ENCODE measurements around the gene FBH1.
A peak's percentile ranks its signal among the peaks of the same experiment; 100 is the strongest.
"Not testable (repeated sequence)": the region's sequence is repeated elsewhere in the genome, so short reads cannot be mapped to it uniquely, and the experiment has no call there.

The FBH1 gene

GRCh38 chr10:5905854-5906507 lies 15.9 kb downstream of the FBH1 start:
- DNase-seq: no peak

DNA sequence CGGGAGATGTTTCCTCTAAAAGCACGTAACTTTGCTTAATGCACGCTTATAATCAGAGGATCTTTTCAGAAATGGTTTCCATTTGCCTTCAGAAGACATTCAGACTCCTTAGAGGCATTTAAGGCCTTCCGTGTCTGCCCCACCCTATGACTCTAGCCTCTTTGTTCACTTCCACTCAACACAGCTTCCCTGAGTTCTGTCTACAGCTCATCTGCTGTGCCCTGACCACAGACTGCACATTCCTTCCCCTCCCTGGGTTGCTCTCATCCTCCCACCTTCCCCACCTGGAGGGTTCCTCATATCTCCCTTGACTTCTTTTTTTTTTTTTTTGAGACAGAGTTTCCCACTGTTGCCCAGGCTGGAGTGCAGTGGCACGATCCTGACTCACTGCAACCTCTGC lies 16.6 kb downstream of the FBH1 start:
- no peak for DNase-seq

GRCh38 chr10:5908676-5909075 lies 18.6 kb downstream of the FBH1 start:
- not testable (repeated sequence) for DNase-seq

GRCh38 chr10:5910323-5911100 lies 20.5 kb downstream of the FBH1 start:
- DNase-seq: peak; percentile 63

DNA sequence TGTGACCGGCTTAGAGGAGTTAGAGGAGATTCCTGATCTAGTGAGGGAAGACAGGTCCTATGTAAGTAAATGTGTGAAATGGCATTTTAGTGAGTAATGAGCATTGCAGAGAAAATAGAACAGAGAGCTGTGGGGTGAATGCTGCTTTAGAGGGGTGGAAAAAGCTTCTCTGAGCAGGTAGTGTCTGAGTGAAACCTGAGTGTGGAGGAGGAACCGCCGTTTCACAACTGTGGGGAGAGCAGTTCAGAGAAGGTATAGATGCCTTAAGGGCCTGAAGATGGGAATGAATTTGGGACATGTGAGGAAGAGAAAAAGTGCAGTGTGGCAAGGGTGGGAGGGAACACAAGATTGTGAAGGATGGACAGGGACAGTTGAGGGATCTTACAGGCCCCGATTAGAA lies 21.6 kb downstream of the FBH1 start:
- no peak for DNase-seq

- no peak for DNase-seq
These were observed 23.7 kb downstream of the FBH1 start for GRCh38 chr10:5913736-5914135.

DNA sequence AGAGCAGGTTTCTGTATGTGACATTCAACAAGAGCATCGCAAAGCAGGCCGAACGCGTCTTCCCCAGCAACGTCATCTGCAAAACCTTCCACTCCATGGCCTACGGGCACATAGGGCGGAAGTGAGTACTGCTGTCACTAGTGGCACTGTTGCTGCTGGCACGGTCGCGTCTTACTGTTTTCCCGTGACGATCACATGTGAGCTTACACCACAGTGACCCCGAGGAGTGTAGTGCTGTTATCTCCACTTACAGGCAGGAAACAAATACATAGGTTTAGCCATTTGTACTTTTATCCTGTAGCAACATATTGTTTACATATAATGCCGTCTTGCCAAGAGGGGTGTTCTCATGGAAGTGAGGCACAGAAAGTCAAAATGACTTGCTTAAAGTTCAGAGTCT lies 25.4 kb downstream of the FBH1 start:
- no peak for DNase-seq

- no peak for DNase-seq
These were observed 27.3 kb downstream of the FBH1 start for GRCh38 chr10:5917305-5917704.

DNA sequence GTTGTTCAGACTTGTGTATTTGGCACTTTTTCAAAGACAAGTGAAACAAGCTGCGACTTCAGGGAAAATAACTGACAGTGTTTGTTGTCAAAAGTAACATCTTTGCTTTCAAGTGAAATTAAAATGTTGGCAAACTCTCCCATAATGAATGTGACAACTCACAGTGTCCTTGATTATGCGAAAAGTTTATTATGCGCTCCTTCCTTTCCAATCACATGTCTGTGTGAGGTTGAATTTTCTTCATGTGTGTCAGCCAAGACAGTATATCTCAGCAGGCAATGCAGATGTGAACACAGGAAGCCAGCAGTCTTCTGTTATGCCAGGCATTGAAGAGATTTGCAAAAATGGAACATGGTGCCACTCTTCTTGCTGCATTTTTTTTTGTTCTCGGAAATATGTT lies 28.7 kb downstream of the FBH1 start:
- no peak for DNase-seq

DNA sequence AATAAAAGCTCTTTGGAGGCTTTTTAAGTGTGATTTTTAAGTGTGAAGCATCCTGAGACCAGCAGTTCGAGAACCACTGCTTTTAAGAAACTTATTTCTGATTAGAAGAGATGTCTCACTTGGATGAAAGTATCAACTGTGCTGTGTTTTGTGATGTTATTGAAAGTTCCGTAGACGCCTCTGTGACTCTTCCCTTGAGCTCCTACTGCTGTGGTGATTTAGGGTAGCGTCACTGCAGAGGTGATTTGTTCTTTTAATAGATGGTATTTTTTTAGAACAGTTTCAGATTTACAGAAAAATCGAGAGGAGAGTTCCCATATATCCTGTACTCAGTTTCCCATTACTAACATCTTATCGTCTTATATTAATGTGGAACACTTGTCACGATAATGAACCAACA lies 29.5 kb downstream of the FBH1 start:
- no peak for DNase-seq

- no peak for DNase-seq
These were observed 31.7 kb downstream of the FBH1 start for GRCh38 chr10:5921746-5922145.

GRCh38 chr10:5924889-5925288 lies 34.8 kb downstream of the FBH1 start:
- DNase-seq: no peak

DNA sequence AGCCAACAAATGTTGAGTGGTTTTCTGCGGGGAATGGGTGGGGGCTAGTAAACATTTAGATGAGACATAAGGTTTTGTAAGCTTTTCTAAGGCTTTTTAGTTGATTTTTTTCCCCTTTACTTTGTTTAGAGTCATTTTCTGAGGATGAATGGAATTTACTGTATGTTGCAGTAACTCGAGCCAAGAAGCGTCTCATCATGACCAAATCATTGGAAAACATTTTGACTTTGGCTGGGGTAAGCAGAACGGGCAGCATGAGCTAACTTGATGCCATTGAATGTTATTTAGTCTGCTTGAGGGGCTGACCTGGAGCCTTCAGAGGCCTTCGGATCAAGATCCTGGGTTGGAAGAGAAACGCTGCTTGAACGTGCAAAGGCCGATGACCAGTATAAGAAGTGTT lies 37.3 kb downstream of the FBH1 start:
- no peak for DNase-seq

DNA sequence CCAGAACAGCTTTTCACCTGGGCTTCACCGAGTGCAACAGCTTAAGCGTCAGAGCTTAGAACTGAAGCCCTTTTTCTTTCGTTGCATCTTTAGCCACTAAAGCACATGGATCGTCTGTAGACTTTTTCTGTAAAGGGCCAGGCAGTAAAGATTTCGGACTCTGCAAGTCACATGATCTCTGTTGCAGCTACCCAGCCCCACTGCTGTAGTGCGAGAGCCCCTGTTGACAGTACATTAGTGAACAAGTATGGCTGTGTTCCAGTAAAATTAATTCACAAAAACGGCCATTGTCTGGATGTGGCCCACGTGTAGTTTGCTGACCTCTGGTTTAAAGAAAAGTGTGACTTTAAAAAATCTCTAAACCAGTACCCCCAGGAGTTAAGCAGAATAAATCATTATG lies 39.4 kb downstream of the FBH1 start:
- no peak for DNase-seq

DNA sequence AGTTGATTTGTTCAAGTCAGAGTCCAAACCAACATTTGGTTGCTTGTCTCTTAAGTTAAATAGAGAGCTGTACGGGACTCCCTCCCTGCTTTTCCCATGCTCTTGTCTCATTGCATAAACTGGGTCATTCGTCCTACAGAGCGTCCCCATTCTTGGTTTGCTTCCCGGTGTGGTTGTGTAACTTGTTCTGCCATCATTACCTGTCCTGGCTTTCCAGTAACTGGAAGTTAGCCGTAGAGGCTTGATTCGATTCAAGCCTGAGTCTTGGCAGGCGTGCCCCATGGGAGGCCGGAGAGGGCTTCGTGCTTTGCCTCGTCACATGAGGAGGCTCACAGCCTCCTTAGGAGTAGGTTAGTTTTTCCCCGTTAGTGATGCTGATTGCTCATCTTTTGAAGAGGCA lies 40.2 kb downstream of the FBH1 start:
- DNase-seq: no peak

DNA sequence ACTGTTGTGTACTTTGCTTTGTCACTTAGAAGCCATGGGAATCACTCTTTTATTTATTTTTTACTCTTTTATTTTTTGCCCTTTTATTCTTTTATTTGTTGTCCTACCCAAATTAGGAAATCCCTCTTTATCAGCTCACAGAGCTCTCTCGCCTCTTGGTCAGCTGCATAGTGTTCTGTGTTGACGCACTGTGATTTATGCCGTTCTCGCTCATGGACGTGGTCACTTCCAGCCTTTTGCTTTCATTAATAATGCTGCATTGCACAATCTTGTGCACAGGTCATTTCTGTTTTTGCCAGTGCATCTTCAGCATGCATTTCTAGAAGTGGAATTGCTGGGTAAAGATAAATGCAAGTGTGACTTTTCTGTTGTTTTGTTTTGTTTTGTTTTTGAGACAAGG lies 42.3 kb downstream of the FBH1 start:
- no peak for DNase-seq

GRCh38 chr10:5933909-5934546 lies 44.0 kb downstream of the FBH1 start:
- DNase-seq: no peak

DNA sequence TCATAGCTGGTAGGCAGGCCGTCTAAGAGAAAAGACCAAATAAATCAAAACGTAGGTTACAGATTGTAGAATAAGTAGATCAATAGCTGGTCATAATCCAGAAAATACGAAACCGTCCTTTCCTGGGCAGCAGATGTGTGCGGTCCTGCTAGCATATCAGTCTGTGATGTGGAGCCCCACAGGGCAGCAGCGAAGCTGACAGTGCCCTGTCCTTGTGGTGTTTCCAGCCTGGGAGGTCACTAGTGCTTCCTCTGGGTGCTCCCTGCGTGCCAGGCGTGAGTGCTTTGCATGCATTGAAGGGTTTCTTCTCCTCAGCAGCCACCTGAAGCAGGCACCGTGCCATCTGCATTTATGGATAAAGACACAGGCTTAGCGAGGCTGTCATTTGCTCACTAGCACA lies 45.6 kb downstream of the FBH1 start:
- no peak for DNase-seq

- no peak for DNase-seq
These were observed 47.0 kb downstream of the FBH1 start for GRCh38 chr10:5937016-5937415.

GRCh38 chr10:5938291-5938690 lies 48.2 kb downstream of the FBH1 start:
- no peak for DNase-seq

DNA sequence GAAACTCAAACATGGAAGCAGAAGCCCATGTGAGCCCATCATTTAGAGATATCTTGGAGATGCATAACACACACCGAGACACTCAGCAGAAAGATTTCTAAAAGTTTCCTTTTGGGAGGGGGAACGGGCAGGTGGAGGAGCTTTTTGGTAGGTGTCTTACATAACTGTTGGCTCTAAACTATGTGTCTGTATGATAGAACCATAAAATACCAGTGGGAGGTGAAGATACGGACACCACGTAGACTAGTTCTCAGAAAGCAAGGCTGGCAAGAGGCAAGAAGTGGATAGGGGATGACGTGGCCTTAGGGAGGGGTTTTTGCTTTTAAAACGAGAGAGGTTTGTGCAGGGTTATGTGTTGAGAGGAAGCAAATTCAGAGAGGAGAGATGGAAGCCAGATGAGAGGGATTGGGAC lies 50.8 kb downstream of the FBH1 start:
- DNase-seq: no peak

- no peak for DNase-seq
These were observed 51.5 kb downstream of the FBH1 start for GRCh38 chr10:5941579-5941978.

- DNase-seq: no peak
These were observed 52.0 kb downstream of the FBH1 start for GRCh38 chr10:5942001-5942400.

DNA sequence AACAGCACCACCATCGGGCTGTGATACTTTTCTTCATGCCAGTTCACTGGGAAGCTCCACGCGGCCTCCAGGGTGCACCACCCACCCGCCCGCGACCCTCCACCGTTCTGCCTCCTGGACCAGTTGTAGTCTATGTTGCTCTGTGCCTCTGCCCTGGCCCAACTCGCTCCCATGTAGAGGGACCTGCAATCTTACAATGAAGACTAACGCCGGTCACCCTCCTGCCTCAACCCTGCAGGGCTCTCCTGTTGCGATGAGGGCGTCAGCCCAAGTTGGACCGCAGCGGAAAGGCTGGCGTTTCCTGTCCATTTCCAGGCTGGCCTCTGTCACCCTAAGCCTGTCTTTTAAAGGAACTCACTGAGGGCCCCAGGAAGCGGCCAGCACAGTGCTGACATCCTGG lies 52.4 kb downstream of the FBH1 start:
- DNase-seq: no peak

All from NCI-H69 (cell line).